Retinal pigment epithelial cell (primary cell): ENCODE results near the gene GNG4.

ENCODE experiments used
- DNase-seq: peaks from one replicate; pipeline ENCODE4 v3.0.0-alpha.2; 2010; ENCODE audit warnings: low read depth
- H3K4me3 ChIP-seq: 2 replicates; pipeline ENCODE4 v1.5.1; 2011; ENCODE audit warnings: mild to moderate bottlenecking, low read length, control low read depth, moderate library complexity
- CTCF ChIP-seq: conservative IDR thresholded peaks from 2 replicates; pipeline ENCODE4 v1.5.1; 2011; ENCODE audit warnings: low read depth, low read length, control low read depth, inconsistent platforms

GNG4 gene

GRCh38 chr1:235567812-235568503 is 81.6 kb downstream of the GNG4 start:
- H3K4me3 ChIP-seq, result no peak overlapping the region
- no peak for TF ChIP-seq CTCF
- no peak for DNase-seq

GRCh38 chr1:235566084-235566483 is 83.5 kb downstream of the GNG4 start:
- no peak overlapping the region for H3K4me3 ChIP-seq
- DNase-seq, result no peak
- TF ChIP-seq CTCF, result no peak

- no peak overlapping the region for H3K4me3 ChIP-seq
- no peak for TF ChIP-seq CTCF
- no peak for DNase-seq
These were observed 86.0 kb downstream of the GNG4 start for GRCh38 chr1:235563513-235564061.

GRCh38 chr1:235562589-235562988 is 87.0 kb downstream of the GNG4 start:
- no peak for TF ChIP-seq CTCF
- H3K4me3 ChIP-seq, result no peak overlapping the region
- no peak for DNase-seq

GRCh38 chr1:235558621-235559169 is 90.9 kb downstream of the GNG4 start:
- no peak overlapping the region for H3K4me3 ChIP-seq
- DNase-seq, result no peak
- TF ChIP-seq CTCF, result no peak

- no peak for DNase-seq
These were observed 92.1 kb downstream of the GNG4 start for GRCh38 chr1:235557495-235557894.

More at GRCh38 chr1:235557495-235557894, 92.1 kb downstream of the GNG4 start:
- no peak overlapping the region for H3K4me3 ChIP-seq
- peak; percentile 37 for TF ChIP-seq CTCF
